ENCODE measurements around the gene GRAMD1B.
"Not testable (repeated sequence)": the region's sequence is repeated elsewhere in the genome, so short reads cannot be mapped to it uniquely, and the experiment has no call there.

Gene GRAMD1B

DNA sequence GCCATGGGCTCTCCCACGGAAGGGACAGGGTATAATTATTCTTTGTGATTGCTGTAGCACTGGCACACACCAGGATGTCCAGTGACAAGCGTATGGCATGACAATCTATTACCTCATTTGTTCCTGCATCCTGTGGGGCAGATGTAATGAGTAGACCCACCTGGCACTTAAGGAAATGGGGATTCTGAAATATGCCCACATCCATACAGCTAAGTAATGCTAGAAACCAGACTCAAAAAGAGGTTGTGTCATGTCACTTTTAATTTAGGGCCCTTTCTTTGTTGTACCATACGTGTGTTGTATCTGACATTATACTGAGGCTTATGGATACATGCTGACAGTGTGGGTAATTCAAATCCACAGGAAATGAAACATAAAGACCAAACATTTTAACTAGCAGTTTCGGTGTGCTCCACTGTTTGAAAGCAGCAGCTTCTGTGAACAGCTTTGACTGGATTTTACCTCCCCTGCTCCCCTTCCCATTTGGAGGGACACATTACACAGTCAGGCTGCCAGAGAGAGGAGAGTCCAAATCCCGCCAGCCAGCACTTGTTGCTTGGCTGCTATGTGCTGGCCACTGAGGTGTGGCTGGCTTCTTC, 21.2 kb downstream of the GRAMD1B start:
- peaks cover 5% of the 10 kb centered on the region for H3K36me3 Mint-ChIP-seq
- peaks cover 52% of the 10 kb centered on the region for H3K4me1 Mint-ChIP-seq
- H3K4me3 Mint-ChIP-seq = peak overlapping the region; percentile 18
- DNase-seq (ENCODE audit: low spot score in 2 of 2) = no peak
- H3K9me3 Mint-ChIP-seq = no peaks in the 10 kb centered on the region
- H3K27ac Mint-ChIP-seq = peak overlapping the region; percentile 64
- ATAC-seq = peak; percentile 52

DNA sequence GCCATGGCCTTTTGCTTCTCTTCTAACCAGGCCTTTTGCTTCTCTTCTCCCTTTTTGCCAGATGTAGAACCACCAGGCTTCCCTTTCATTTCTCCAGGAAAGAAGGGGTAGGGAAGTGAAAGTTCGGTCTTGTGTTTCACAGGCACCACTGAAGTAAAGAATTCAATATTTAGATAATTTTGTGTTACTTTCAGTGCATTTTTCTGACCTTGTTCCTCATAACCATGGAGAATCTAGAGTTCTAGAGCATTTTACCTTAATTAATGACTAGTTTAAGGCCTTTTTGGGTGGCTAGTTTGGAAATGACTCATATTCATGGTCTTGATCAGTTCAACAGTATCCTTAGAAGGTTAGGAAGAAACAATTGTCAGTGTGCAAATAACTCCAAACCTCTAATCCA, 22.7 kb downstream of the GRAMD1B start:
- peak overlapping the region; percentile 64 for H3K27ac Mint-ChIP-seq
- DNase-seq (ENCODE audit: low spot score in 2 of 2) (no peak), ATAC-seq (no peak)
- no peaks in the 10 kb centered on the region for H3K9me3 Mint-ChIP-seq
- H3K4me3 Mint-ChIP-seq = no peak overlapping the region
- H3K36me3 Mint-ChIP-seq = peaks cover 5% of the 10 kb centered on the region
- H3K4me1 Mint-ChIP-seq = peaks cover 58% of the 10 kb centered on the region

DNA sequence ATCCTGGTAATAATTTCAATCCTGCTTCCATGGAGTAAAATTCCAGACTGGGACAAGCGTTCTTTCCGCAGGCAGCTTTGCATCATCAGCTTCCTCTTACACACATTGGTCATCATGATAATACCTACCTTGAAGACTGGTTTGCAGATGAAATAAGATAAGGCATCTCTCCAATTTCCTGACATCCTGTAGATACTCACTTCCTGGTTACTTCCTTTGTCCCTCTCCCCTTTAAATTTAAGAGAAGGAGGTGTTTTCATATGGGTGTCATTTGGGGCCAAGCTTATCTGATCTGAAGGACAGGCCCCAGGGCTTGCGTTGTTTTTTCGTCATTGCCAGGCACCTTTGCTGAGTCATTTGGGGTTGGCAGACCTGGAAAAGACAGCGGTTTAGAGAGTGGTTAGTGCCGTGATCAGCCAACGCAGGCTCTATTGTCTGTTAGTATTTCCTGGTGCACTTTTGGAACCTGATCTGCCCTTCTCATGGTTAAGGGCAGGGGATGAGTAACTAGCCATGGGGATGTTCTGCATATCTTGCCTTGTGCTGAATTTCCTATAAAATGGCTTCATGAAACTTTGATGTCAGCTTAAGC, 24.1 kb downstream of the GRAMD1B start:
- Mint-ChIP-seq H3K9me3 (no peaks in the 10 kb centered on the region), H3K4me1 (peaks cover 51% of the 10 kb centered on the region), H3K4me3 (peak overlapping the region; percentile 57), H3K27ac (peak overlapping the region; percentile 84), H3K36me3 (peaks cover 5% of the 10 kb centered on the region)
- ATAC-seq = peak; percentile 90
- DNase-seq (ENCODE audit: low spot score in 2 of 2) = peak; percentile 35 to 83

DNA sequence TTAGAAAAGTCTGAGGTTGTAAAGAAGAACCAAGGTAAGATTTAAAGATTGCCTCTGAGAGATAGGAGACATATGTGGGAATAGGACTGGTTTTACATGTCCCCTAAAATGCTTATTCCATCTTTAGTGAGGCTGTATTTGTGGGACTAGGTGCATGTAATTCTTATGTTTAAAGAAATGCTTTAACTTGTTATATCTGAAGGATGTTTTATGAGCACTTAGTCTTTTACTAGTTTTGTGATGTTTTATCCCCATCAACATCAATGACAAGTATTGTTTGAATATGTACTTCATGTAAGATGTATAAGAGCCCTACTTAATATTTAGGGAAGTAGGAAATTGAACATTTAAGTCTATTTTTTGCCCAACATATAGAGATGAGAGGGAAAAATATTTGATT, 24.7 kb downstream of the GRAMD1B start:
- peaks cover 5% of the 10 kb centered on the region for H3K36me3 Mint-ChIP-seq
- no peak for ATAC-seq
- H3K4me3 Mint-ChIP-seq = peak overlapping the region; percentile 57
- no peak for DNase-seq (ENCODE audit: low spot score in 2 of 2)
- peaks cover 51% of the 10 kb centered on the region for H3K4me1 Mint-ChIP-seq
- H3K27ac Mint-ChIP-seq = peak overlapping the region; percentile 84
- H3K9me3 Mint-ChIP-seq = no peaks in the 10 kb centered on the region

DNA sequence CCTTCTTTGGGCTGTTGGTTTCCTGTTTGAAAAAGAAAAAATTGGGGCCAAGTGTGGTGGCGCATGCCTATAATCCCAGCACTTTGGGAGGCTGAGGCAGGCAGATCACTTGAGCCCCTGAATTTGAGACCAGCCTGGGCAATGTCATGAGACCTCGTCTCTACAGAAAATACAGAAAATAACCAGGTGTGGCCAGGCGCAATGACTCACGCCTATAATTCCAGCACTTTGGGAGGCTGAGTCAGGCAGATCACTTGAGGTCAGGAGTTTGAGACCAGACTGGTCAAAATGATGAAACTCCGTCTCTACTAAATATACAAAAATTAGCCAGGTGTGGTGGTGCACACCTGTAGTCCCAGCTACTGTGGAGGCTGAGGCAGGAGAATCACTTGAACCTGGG, 26.4 kb downstream of the GRAMD1B start:
- not testable (repeated sequence) for H3K9me3 Mint-ChIP-seq; ATAC-seq; DNase-seq (ENCODE audit: low spot score in 2 of 2); H3K36me3 Mint-ChIP-seq
- H3K27ac Mint-ChIP-seq = peak overlapping the region; percentile 92
- H3K4me1 Mint-ChIP-seq = peaks cover 40% of the 10 kb centered on the region
- peak overlapping the region; percentile 57 for H3K4me3 Mint-ChIP-seq

DNA sequence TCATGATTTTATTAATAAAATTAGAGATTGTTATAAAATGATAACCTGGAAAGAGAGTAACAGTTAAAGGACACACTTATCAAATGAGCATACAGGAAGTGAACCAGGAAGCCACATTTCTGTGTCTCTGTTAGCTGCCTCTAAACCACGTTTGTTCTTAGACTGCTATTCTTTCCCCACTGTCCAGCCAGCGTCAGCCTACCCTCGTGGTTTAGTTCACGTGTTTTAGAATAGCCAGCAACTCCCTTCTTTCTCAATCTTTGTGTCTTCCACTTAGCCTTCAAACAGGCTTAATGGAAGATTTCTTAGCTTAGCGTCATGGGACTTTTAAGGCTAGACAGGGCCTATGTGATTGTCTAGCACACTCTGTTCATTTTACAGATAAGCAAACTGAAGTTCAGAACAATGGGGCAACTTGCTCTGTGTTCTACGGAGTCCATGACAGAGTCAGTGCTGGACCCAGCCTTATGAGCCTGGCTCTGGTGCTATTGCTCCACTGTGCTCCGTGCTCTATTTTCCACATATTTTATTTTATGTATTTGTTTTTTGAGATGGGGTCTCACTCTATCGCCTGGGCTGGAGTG, 27.2 kb downstream of the GRAMD1B start:
- no peaks in the 10 kb centered on the region for H3K9me3 Mint-ChIP-seq
- peaks cover 38% of the 10 kb centered on the region for H3K4me1 Mint-ChIP-seq
- peak overlapping the region; percentile 92 for H3K27ac Mint-ChIP-seq
- DNase-seq (ENCODE audit: low spot score in 2 of 2) (no peak), ATAC-seq (peak; percentile 50)
- peaks cover 5% of the 10 kb centered on the region for H3K36me3 Mint-ChIP-seq
- peak overlapping the region; percentile 57 for H3K4me3 Mint-ChIP-seq

DNA sequence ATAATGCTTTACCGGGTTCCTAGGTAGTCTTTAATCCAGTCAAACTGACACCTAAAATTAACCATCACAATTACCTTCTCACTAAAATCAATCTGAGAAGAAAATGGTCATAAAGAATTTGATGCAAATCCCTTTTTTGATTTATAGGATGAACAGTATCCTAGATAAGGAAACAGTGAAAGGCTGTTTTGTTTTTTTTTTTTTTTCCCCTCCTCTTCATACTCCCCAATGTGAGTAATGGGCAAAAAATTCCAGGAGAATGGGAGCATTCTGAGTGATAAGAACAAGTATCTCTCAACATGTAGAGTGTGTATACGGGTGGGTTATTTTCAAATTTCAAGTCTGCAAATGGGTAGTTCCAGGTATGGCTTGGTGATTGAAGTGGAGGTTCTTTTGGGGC, 28.4 kb downstream of the GRAMD1B start:
- ATAC-seq = no peak
- Mint-ChIP-seq H3K4me1 (peaks cover 38% of the 10 kb centered on the region), H3K36me3 (peaks cover 5% of the 10 kb centered on the region), H3K27ac (no peak overlapping the region), H3K4me3 (no peak overlapping the region), H3K9me3 (no peaks in the 10 kb centered on the region)
- DNase-seq (ENCODE audit: low spot score in 2 of 2) = no peak

DNA sequence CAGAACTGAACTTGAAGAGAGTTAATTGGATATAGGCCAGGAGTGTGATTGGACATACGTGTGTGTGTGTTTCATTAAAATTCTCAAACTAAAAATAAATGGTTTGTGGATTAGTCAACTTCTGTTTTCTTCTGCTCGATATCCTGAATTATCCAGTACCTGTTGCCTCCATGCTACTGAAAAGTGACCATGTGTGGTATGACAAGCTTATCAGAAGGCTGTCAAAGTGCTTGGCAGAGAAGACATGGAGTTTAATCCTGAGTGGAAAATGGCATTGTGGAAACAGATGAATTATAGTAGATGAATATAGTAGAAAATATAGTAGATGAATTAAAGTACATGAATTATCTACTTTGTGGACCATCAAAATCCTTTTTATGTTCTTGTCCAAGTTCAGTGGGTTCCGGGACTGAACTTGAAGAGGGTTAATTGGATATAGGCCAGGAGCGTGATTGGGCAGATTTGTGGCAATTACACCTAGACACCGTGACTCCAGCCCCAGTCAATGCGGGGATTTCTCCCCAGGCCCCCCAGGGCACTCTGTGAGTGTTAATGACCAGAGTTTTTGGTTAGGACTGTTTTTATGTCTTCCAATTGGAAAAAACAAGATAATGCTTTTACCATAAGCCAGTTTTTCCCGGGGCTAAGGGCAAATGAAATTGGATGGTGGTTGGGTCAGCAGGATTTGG, 30.1 kb downstream of the GRAMD1B start:
- ATAC-seq = no peak
- Mint-ChIP-seq H3K36me3 (no peaks in the 10 kb centered on the region), H3K4me3 (no peak overlapping the region), H3K4me1 (peaks cover 30% of the 10 kb centered on the region), H3K9me3 (no peaks in the 10 kb centered on the region), H3K27ac (no peak overlapping the region)
- DNase-seq (ENCODE audit: low spot score in 2 of 2) = no peak

DNA sequence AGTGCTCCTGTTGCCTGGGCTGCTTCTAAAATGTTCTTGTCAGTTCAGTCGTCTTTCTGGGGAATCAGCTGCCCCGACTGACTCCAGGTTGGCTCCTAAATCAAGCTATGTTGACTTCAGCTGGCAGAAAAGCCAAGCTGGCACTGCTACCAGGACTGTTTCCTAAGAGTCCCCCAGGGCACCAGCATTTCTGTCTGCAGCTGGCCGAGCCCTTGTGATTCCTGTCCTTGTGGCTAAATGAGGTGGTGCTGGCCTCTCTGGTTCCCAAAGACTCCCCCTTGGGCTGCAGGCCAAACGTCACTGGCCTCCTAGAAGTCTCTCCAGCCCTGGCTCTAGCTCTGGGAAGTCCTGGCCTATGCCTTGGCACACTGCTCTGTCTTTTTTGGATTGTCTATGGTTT, 31.1 kb downstream of the GRAMD1B start:
- H3K9me3 Mint-ChIP-seq = no peaks in the 10 kb centered on the region
- no peak overlapping the region for H3K4me3 Mint-ChIP-seq
- no peaks in the 10 kb centered on the region for H3K36me3 Mint-ChIP-seq
- H3K27ac Mint-ChIP-seq = no peak overlapping the region
- peaks cover 27% of the 10 kb centered on the region for H3K4me1 Mint-ChIP-seq
- no peak for ATAC-seq
- no peak for DNase-seq (ENCODE audit: low spot score in 2 of 2)

DNA sequence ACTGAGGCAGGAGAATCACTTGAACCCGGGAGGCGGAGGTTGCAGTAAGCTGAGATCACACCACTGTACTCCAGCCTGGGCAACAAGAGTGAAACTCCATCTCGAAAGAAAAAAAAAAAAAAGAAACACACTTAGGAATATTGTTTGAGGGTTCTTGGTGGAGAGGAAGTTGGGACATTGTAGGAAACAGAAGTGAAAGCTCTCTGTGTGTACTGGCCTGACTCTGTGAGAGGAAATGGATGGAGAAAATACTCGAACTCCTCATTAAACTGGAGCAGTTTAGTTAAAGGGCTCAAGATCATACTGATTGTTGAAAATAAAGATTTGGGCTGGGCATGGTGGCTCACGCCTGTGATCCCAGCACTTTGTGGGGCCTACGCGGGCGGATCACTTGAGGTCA, 35.6 kb downstream of the GRAMD1B start:
- H3K36me3 Mint-ChIP-seq; DNase-seq (ENCODE audit: low spot score in 2 of 2); H3K4me3 Mint-ChIP-seq; ATAC-seq; H3K9me3 Mint-ChIP-seq: not testable (repeated sequence)
- Mint-ChIP-seq H3K27ac (peak overlapping the region; percentile 74), H3K4me1 (peaks cover 19% of the 10 kb centered on the region)

DNA sequence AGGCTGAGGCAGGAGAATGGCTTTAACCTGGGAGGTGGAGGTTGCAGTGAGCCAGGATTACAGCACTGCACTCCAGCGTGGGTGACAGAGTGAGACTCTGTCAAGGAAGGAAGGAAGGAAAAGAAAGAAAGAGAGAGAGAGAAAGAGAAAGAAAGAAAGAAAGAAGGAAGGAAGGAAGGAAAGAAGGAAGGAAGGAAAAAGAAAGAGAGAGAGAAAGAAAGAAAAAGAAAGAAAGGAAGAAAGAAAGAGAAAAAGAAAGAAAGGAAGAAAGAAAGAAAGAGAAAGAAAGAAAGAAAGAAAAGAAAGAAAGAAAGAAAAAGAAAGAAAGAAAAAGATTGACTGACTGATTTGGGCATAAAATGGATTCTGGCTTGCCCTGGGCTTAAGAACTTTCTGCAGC, 36.1 kb downstream of the GRAMD1B start:
- Mint-ChIP-seq H3K27ac (peak overlapping the region; percentile 74), H3K4me1 (peaks cover 19% of the 10 kb centered on the region)

DNA sequence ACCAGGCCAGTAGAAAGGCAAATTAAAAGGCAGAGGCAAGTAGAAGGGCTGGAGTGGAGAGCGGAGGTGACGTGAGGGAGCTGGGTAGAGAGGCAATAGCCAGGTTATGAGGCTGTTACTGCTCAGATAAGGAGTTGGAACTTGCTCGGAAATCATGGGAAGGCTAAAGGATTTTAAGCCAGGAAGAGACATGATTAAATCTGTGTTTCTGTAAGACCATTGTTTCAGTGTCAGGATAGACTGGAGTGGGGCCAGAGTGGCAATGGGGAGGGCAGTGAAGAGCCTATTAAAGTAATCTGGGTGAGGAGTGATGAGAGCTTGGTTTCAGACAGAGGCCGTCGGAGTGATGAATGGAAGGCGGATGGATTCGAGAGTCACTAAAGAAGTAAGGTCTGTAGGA, 39.0 kb downstream of the GRAMD1B start:
- ATAC-seq (no peak), DNase-seq (ENCODE audit: low spot score in 2 of 2) (no peak)
- H3K9me3 Mint-ChIP-seq = no peaks in the 10 kb centered on the region
- no peak overlapping the region for H3K4me3 Mint-ChIP-seq
- H3K27ac Mint-ChIP-seq = no peak overlapping the region
- peaks cover 19% of the 10 kb centered on the region for H3K4me1 Mint-ChIP-seq
- H3K36me3 Mint-ChIP-seq = no peaks in the 10 kb centered on the region

More for the DNA sequence above, 36.1 kb downstream of the GRAMD1B start:
- H3K9me3 Mint-ChIP-seq; DNase-seq (ENCODE audit: low spot score in 2 of 2); ATAC-seq; H3K36me3 Mint-ChIP-seq; H3K4me3 Mint-ChIP-seq: not testable (repeated sequence)

DNA sequence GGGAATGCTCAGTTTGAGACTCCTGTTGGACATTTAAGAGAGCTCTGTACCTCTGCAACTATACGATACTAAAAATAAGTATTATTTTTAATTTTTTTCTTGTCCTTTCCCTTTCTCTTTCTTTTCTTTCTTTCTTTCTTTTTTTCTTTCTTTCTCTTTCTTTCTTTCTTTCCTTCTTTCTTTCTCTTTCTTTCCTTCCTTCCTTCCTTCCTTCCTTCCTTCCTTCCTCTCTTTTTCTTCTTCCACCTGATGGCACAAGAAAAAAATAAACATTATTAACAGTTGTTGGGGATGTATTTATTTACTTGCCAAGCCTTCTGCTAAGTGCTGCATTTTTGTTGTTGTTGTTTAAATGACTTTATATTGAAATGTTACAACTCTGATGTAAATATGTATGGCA, 39.5 kb downstream of the GRAMD1B start:
- Mint-ChIP-seq H3K4me1 (peaks cover 17% of the 10 kb centered on the region), H3K4me3 (no peak overlapping the region), H3K27ac (no peak overlapping the region), H3K36me3 (no peaks in the 10 kb centered on the region), H3K9me3 (no peaks in the 10 kb centered on the region)
- ATAC-seq (no peak), DNase-seq (ENCODE audit: low spot score in 2 of 2) (no peak)

DNA sequence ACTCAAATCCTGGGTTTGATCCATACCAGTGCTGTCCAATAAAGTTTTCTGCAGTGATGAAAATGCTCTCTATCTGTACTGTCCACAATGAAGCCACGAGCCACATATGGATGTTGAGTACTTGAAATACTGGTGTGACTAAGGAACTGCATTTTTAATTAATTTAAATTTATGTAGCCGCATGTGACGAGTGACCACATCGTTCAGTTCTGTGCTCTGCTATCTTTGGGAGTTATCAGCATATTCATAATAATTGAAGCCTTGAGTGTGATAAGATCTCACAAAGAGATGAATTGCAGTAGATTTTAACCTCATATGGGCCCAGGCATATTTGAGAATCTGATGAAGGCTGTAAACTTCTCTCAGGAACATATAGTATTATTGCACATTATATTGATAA, 40.8 kb downstream of the GRAMD1B start:
- Mint-ChIP-seq H3K4me1 (peaks cover 9% of the 10 kb centered on the region), H3K36me3 (no peaks in the 10 kb centered on the region), H3K4me3 (no peak overlapping the region), H3K27ac (peak overlapping the region; percentile 13), H3K9me3 (no peaks in the 10 kb centered on the region)
- DNase-seq (ENCODE audit: low spot score in 2 of 2) (no peak), ATAC-seq (no peak)

DNA sequence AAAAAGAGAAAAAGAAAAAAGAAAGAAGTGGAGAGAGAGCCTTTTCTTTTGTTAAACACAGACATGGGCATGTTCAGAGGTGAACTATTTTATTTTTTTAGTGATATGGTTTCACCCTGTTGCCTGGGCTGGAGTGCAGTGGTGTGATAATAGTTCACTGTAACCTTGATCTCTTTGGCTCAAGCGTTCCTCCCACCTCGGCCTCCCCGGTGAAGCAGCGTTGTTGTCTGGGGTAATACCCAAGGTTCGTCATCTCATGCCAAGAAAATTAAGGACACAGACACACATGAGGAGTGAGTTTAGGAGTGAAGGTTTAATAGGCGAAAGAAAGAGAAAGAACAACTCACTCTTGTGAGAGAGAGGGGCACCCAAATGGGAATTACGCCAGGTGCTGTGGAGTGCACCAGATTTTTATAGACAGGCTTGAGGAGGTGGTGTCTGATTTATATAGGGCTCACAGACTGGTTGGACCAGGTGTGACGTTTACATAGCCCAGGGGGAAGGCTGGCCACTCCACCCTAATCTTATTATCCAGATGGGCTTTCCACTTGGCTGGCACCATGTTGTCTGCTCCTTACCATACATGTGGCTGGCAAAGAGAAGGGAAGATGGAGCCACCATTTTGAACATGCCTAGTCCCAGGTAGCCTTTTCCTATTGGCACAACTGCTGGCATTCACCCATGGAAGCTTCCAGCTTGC, 42.3 kb downstream of the GRAMD1B start:
- H3K36me3 Mint-ChIP-seq = no peaks in the 10 kb centered on the region
- H3K4me3 Mint-ChIP-seq = no peak overlapping the region
- ATAC-seq = no peak
- no peaks in the 10 kb centered on the region for H3K9me3 Mint-ChIP-seq
- H3K4me1 Mint-ChIP-seq = no peaks in the 10 kb centered on the region
- no peak for DNase-seq (ENCODE audit: low spot score in 2 of 2)
- no peak overlapping the region for H3K27ac Mint-ChIP-seq

Measured in stimulated activated effector memory CD8-positive, alpha-beta T cell treated with anti-CD3 and anti-CD28 coated beads, Interleukin-12 subunit alpha, Interleukin-12 subunit beta, amount 100 ng/mL, for 72 hours (primary cell).